Activated CD8-positive, alpha-beta memory T cell treated with anti-CD3 and anti-CD28 coated beads, Interleukin-2, amount 50 U/mL, for 1 hour (primary cell): ENCODE data around the gene LDLRAD4.
"Not testable (repeated sequence)": the region's sequence is repeated elsewhere in the genome, so short reads cannot be mapped to it uniquely, and the experiment has no call there.

Source experiments
- DNase-seq: peaks from one replicate; pipeline ENCODE4 v3.0.0-alpha.2; 2020; ENCODE audit errors: extremely low read depth

The LDLRAD4 gene

DNA sequence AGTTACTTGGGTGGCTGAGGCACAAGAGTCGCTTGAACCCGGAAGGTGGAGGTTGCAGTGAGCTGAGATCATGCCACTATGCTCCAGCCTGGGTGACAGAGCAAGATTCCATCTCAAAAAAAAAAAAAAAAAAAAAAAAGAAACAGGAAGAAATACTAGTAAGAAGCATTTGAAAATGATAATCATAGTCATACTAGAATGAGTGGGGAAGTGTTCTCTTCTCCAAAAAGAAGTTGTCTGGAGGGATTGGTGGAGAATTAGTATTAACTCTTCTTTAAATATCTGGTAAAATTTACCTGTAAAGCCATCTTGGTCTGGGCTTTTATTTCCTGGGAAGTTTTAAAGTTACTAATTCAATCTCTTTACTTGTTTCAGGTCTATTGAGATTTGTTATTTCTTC is 376.0 kb downstream of the LDLRAD4 start:
- DNase-seq = no peak

DNA sequence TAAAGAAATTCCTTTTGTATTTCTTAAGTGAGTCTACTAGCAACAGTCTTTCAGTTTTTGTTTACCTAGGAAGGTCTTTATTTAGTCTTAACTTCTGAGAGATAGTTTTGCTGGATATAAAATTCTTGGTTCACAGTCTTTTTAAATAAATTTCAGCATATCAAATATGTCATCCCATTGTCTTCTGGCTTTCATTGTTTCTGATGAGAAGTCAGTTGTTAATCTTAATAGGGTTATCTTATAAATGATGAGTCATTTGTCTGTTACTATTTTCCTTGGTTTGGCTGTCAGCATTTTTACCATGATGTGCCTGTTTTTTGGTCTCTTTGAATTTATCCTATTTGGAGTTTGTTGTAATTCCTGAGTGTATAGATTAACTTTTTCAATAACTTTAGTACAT is 378.5 kb downstream of the LDLRAD4 start:
- no peak for DNase-seq

DNA sequence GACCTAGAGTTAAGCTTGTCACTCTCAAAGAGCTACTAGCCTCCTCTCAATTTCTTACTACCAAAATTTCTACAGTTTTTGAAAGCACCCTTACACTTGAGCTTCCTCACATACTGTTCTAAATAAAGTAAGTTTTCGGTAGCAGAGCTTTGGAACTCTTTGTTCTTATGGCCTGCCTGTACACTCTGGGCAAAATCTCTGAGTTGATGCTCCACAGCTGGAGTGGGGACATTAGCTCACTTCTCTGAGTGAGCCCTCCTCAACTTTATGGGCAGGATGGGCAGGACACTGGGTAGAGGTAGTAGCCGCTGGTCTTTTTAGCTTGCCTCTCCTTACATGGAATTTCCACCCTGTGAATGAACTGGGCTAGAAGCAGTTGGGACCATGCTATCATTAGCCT is 380.0 kb downstream of the LDLRAD4 start:
- no peak for DNase-seq

DNA sequence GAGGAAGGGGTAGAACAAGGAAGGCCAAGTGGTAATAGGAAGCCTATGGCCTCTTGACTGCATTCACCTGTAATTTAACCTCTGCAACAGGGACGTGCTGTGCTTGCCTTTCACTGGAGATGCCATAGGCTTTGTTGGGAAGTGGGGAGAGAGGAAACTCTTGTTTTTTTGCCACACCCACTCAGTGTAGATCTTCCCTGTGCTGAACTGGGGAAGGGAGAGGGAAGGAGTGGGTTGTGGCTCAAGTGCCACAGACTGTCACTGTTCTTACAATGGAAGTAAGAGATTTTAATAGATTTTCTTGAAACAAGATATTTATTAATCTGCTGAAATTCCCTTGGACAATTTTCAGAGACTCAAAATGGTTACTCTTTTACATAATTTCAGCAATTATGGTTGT is 380.5 kb downstream of the LDLRAD4 start:
- no peak for DNase-seq

DNA sequence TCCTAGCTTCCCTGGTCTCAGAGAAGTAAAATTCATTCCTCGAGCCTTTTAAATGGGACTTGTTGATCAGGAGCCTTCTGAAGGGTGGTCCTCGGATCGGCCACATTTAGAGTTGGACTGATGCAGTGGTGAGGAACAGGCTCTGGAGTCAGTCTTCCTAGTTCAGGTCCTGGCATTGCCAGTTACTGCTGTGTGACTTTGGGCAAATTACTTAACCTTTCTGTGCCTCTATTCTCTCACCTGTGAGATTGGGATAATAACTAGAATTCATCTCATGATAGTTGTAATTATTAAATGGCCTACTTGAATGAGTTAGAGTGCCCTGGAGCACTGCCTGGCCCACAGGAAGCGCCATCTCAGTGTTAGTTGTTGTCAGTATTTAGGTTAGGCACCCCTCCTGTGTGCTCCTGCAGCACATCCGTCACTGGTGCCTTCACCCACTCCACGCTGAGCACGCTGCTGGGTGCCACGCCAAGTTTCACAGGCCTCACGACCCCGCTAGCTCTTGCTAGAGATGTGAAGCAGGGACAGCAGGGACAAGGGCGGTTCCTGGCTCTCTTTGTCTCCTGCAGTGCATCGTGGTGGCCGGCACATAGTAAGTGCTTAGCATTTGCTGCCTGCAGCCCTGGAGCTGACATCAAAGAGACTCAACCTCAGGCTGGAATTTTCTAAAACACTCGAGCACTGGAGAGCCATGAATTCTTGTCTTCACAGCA is 384.9 kb downstream of the LDLRAD4 start:
- no peak for DNase-seq

DNA sequence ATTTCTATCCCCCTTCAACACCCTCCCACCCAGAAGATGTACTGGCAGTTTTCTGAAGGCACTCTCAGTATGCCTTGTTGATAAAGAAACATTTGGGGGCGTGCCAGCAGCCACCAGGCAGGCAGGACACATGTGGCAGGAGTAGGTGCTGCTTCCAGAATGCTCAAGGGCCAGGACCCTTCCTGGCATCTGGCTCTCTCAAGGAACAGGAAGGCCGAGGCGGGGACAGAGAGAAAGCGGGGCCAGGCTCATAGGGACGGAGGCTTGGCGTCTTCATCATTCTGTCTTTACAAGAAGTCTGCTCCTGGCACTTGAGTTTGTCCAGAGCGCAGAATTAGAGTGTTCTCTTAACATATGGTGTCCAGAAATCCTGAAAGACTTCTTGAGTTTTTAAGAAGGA is 386.2 kb downstream of the LDLRAD4 start:
- no peak for DNase-seq

DNA sequence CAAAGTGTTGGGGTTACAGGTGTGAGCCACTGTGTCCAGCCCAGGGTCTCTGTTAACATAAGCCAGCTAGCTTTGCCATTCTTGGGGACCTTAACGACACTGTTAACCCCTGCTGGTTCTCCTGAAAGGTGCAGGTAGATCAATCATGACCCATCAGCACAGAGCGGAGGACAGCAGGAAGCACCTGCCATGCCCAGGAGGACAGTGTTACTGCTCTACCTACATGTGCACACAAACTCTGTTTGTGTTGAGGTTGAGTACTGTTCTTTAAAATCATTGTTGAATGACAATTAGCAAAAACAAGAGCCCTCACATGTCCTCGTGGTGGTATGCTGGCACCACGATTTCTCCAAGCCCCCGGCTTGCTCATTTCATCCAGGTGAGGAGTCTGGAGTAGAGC is 386.9 kb downstream of the LDLRAD4 start:
- DNase-seq = no peak

DNA sequence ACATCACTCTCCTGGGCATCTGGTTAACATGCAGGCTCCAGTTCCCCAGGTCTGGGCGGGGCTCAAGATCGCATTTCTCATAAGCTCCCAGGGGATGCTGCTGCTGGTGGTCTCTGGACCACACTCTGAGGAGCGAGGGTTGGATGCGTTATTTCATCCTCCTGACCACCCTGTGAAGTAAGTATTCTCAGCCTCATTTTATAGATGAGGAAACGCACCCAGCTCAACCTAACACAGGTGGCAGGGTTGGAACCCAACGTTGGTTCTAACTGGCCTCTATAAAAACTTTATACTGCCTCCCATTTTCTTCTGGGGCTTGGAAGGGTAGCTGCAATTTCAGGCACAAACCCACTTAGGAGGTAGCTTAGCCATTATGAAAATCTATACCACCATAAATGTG is 387.3 kb downstream of the LDLRAD4 start:
- no peak for DNase-seq

DNA sequence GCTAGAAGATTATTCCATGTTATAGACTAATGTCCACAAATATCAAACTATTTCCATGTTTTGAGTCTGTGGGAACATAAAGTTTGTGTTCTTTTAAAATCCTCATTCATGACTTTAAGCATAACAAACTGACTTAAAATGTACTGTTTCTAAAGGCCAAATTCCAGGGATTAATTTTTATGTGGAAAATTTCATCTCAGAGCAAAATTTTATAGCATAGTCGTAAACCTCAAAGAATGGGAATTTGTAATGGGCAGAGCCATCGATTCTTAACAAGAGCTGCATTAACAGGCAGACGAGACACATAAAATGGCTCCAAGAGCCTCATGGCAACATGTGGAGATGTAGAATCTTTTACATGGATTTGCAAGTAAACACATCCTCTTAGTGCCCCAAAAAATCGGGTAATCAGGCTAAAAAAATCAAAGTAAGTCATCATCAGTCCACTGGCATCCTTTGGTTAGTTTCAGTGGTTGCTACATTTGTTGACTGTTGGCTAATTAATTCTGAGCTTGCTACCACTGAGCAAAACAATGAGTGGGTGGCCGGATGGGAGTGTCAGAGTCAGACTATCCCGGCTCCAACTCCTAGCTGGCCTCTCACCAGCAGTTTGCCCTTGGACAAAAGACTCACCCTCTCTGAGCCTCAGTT is 388.2 kb downstream of the LDLRAD4 start:
- DNase-seq = no peak

DNA sequence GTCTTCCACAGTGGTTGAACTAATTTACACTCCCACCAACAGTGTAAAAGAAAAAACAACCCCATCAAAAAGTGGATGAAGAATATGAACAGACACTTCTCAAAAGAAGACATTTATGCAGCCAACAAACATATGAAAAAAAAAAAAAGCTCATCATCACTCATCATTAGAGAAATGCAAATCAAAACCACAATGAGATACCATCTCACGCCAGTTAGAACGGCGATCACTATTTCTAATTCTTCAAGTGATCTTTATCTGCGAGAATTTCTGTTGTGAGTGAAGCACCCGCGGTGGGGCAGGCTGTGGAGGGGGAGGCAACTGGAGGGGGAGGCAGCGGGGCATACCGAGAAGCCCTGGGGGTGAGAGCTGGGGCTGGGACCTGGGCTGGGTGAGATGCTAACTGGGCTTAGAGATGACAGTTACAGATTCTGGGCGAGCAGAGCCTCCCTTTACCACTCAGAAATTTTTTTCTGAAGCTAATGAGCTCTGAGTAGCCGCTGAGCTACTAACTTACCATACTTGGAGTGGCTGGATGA is 389.5 kb downstream of the LDLRAD4 start:
- DNase-seq = not testable (repeated sequence)

DNA sequence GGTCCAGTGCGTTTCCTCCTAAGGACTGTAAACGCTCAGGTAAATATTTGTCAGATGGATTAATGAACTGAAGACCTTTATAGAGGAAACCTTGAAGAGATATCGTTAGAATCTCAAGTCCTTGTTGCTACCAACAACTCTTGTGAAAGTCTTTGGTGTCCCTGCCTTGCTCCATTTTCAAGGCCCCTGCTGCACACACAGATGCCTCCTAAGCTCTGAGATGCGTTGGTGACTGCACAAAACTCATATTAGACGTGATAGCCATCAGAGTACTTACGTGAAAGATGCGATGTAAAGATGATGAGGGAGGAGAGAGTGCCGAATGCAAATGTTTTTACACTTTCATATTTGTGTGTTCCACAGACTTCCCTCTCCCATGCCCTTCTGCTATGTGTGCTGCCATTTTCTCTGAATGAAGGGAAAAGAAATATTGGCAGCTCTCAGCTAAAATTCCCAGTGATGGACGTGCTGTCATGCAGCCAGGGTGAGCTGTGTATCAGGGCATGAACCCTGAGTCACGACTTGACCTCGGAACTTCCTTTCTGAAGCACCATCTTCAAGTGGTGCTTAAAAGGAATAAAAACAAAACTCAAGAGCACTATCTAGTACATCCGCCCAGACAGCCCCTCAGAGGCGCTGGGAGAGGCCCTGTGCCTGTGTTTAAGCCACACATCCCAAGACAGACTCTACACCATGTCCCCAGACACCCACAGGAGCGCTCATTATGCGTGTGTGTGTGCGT is 390.4 kb downstream of the LDLRAD4 start:
- no peak for DNase-seq

DNA sequence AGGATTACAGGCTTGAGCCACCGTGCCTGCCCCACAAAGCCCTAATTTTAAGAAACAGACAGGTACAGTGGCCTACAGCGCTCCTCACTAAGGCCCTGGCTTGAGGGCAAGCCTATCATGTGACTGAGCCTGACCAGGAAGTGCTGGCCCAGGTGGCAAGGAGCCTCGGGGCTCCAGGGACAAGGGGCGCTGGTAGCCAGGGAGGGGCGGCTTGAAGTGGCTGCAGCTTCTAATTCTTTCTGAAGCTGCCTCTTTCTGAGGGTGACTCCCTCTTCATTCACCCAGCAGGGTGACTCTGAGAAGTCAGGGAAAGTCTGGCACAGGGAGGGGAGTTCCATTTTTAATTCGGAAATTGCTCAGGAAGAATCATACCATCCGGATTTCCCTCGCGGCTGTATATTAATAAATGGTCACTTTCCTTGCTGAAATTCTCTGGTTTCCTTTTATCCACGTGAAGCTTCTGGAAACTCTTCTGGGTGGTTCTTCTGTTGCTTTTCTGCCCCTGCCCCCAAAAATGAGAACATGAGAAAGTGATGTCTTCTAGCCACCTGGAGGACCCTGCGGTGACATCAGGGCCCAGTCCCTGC is 392.1 kb downstream of the LDLRAD4 start:
- DNase-seq = no peak

DNA sequence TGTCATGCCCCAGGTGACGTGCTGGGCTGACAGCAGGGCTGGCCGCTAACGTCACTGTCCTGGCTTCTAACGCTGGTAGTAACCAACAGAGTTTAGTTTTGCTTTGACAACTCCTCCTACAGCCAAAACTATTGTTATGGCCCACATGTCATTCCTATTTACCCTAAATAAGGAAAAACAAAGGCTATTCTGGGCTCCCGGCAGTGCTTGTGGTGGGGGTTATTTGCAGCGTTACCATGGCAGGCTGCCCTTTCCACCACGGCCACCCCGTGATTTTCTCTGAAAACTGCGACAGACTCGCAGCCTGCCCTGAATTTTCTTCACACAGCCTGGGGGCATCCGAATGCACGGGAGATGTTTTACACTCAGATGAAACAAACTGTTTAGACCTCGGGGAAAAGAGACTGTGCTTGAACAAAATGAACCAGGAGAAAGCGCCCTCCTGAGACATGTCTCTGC is 392.6 kb downstream of the LDLRAD4 start:
- no peak for DNase-seq

DNA sequence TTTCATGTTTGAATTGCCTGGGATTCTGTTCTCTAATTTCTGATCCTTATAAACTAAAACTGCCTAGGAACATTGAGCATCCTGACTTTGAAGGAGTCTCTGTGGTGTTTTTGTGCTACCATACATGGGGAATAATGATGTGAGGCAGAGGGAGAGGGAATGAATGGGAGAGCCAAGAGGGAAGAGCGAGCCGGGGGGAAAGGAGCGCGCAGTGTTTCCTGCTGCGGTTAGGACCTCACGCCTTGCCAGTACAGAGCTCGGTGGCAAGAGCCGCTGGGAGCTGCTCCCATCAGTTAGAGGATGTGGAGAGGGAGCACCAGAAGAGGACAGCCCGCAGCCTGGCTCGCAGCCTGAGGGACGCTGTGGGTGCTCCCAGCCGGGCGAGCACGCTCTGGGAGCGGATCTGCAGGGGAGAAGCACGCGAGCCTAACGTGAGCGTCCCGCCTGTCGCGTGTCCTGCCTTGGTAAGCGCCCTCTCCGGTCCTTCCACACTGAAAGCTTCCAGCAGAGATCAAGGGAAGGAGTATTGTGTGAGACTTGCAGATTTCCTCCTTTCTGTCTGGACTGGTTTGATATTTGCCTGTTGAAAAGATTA is 393.1 kb downstream of the LDLRAD4 start:
- DNase-seq = no peak

DNA sequence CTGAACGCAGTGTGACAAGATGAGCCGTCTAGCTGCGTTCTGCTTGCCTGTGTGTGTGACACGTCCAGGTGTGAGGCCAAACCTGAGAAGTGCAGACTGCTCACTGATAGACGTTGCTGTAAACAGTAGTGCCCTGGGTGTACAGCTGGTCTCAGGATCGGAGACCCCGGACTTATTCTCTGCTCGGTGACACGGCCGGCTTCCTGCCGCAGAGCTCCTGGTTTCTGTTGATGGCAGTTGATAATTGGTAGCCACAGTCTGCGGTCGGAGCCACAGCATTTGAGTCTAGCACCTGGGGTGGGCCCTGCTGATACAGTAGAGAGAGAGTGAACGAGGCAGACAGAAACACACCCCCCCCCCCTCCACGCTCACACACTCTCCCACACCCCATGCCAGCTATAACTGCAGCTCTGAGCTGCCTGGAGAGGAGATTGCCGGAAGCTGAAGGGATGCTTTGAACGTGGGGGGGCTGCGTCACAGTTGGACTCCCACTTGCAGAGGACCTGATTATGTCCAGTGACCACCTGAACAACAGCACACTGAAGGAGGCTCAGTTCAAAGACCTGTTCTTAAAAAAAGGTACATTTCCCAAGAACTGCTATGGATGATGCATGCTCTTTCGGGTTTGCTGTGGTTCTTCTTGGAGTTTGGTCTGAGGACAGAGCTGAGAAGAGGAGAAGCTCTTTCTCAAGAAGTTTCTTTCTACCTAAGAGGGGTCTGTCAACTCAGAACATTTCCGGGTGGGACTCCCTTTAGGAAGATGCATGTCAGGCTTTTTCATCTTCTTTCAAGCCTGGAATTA is 393.8 kb downstream of the LDLRAD4 start:
- DNase-seq = peak; percentile 78

DNA sequence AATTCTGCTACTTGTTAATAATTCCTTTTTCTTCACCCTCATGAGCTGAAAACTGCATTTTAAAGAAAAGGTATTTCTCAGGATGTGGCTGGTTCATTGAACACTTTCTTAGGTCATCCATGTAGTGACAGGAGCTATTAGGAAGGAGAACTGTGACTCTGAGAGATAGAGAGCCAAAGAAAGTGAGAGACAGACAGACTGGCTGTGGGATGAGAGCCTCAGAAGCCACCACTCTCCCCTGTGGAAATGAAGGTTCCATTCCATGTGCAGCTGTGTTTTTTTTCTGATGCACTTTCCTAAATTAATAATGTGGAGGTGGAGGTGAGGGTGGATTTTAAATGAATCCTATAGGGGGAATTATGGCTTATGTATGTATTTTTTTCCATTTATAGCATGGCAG is 394.5 kb downstream of the LDLRAD4 start:
- no peak for DNase-seq

DNA sequence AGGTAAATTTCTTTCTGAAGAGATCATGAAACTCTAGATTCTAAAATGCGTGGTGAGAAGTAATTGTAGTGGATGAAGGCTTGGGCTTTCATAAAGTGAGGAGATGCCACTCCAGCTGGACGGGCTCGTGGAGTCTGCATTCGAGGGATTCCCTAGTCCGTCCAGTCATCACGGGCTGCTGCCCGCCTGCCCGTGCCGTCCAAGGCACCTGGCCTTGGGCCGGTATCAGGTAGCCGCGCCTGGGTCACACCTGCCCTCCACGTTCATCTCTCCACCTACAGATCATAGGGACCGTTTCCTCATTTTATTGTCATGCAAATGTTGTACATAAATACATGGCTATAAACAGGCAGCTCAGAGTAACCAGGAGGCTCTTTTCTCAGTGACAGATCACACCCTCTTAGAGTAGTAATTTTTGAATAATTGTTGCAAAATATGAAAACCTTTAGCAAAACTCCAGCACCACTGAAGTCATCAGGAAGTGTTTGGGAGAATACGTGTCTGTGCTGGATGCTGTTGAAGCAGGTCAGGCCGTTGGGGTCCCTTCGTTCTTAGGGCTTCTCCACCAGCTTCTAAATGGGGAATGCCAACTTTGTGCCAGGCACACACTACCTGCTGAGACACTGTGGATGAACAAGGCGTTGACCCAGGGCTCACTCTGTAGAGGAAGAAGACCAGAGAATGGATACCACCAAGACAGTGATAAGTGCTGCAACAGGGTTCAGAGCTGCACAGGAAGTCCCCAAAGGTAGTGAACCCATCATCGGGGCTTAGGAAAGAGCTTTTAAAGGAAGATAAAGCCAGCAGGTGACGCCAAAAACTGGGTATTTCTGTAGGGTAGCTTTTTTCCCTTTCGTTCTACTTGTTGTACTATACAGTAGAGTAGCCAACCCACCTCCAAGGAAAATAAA is 395.3 kb downstream of the LDLRAD4 start:
- DNase-seq = no peak

DNA sequence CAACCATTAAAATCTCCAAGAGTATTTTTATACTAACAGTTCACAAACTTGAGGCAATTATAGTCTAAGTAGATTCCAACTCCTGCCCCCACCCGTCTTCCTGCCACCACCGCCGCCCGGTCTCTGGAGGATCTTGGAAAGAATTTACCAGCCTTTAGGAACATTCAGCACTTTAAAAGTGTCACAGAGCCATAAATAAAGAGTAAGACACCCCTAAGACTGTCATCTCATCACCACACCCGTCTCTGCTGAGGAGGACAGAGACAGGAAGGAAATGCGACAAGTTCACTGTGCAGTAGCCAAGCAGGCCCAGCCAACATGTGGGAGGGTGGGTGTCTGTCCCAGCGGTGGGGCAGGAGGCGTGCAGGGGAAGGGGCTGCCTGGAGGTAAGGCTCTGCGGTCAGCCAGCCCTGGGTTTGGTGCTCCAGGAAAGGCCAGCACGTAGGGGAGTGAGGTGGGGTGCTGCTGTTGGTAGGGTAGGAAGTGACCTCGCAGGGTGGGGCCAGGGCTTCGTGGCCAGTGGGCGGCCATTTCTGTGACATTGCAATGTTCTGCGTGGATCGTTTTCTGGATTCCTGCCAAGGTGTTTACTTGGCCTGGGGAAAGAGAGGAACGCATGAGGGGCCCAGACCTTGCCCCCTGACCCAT is 396.2 kb downstream of the LDLRAD4 start:
- no peak for DNase-seq

DNA sequence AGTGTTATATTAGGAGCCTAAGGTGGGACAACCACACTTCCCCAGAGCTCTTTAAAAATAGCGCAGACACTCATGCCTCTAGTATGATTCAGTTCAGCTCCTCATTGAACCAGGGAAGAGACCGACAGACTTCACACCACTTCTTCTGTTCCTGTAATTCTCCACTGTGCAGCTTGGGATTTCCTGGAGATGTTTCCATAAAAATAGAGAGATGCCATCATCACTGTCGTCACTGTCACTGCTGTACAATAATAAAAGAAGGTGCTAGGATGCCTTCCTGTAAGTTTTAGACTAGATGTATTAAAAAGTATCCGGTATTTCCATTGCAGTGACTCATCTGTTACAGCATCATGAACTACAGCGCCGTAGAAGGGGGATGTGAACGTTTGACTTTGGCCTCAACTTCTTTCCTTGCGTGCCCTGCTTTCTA is 396.9 kb downstream of the LDLRAD4 start:
- DNase-seq = no peak
